C4-2B (cell line): ENCODE data around the gene HIPK4.
"Not testable (repeated sequence)": the region's sequence is repeated elsewhere in the genome, so short reads cannot be mapped to it uniquely, and the experiment has no call there.

Experiments
- H3K27ac ChIP-seq: fragments of 450-650 bp; 2 replicates; pipeline ENCODE4 v1.5.1; 2017
- CTCF ChIP-seq: fragments of 450-650 bp; conservative IDR thresholded peaks from 2 replicates; pipeline ENCODE4 v1.5.1; 2017; ENCODE audit warnings: mild to moderate bottlenecking
- ZFX ChIP-seq: fragments of 450-650 bp; IDR thresholded peaks from 2 replicates; pipeline ENCODE4 v1.6.1; 2017

HIPK4 gene

GRCh38 chr19:40413291-40413845 is 23.4 kb upstream of the HIPK4 start, which contains the start of gene PRX:
Gene PRX (minus strand): TSS chr19:40413378. CDS start chr19:40407932, 5,446 bp downstream.
- H3K27ac ChIP-seq: no peak within 1 kb of the TSS
- TF ChIP-seq ZFX: no peak
- TF ChIP-seq CTCF: no peak

- no peak for TF ChIP-seq ZFX
- no peak for TF ChIP-seq CTCF
- H3K27ac ChIP-seq: no peak overlapping the region
These were observed 22.9 kb upstream of the HIPK4 start for GRCh38 chr19:40412866-40413265.

- H3K27ac ChIP-seq: no peak overlapping the region
- TF ChIP-seq ZFX: no peak
- TF ChIP-seq CTCF: no peak
These were observed 22.0 kb upstream of the HIPK4 start for GRCh38 chr19:40411958-40412499.

DNA sequence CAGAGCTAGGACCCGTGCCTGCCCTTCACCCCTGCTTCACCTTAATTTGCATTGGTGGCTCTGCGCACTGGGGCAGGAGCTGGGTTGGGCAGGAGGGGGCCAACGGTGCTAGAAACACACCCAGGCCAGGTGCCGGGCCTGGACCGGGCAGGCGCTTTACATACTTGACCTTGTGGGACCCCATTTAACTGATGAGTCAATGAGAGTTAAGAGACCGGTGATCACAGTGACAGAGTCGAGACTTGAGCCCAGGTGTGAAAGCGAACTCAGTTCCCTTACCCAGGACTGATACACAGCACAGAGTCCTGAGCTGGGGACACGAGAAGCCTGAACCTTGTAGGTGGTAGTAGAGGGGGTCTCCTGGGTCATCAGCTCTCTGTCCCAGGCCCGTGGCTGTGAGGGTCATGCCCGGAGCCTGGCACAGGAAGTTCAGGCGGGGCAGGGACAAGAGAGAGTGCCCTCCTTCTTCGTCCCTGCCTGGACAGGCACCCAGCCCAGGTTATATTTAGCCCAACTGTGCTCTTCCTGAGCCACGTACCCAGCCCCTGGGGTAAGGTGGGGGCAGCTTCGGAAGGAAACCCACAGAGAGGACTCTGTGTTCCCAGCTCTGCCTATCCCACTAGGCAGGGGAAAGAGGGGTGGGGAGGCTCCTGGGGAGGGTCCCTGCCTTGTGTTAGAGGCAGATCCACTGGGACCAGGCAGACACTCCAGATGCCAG is 21.3 kb upstream of the HIPK4 start:
- H3K27ac ChIP-seq: no peak overlapping the region
- TF ChIP-seq CTCF (no peak), ZFX (no peak)

DNA sequence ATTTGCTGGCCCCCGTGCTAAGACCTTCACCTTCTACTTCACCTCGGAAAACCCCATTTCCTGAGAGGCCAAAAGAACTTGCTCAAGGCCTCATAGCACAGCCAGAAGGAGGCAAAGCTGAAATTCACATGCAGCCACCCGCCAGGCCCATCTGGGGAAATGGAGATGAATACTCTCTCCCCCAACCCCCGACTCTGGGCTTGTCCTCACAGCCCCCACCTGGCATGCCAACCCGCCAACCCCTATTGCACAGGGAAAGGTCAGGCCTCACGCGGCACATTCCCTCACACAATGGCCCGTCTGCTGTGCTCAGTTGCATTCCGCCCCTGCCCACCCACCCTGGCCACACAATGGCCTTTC is 20.0 kb upstream of the HIPK4 start:
- H3K27ac ChIP-seq: no peak overlapping the region
- no peak for TF ChIP-seq CTCF
- TF ChIP-seq ZFX: no peak

DNA sequence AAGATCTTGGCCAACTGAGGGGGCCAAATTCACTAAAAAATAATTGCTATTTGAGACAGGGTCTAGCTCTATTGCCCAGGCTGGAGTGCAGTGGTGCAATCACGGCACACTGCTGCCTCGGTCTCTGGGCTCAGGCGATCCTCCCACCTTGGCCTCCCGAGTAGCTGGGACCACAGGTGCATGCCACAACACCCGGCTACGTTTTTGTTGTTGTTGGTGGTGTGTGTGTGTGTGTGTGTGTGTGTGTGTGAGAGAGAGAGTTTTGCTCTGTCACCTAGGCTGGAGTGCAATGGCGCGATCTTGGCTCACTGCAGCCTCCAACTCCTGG is 18.6 kb upstream of the HIPK4 start:
- H3K27ac ChIP-seq: not testable (repeated sequence)

- TF ChIP-seq CTCF (no peak), ZFX (no peak)
These were observed 18.0 kb upstream of the HIPK4 start for GRCh38 chr19:40407714-40408597.

More at GRCh38 chr19:40407714-40408597, 18.0 kb upstream of the HIPK4 start:
- H3K27ac ChIP-seq: no peak overlapping the region
